Liver (tissue), 9 donors: ENCODE data around the gene CUL4A. TPM values are rescaled to one million over a fixed set of nuclear protein-coding genes. Genes with fewer than 3 reads are reported as not detected.

Experiments used
- DNase-seq: peaks from one replicate; pipeline ENCODE4 v3.0.0-alpha.2; 2017; ENCODE audit warnings: low spot score
- H3K27ac ChIP-seq, 2 donors: one replicate each; pipeline ENCODE4 v1.7.0; 2013; ENCODE audit warnings: inconsistent platforms in 2 of 2, low read length in 2 of 2, control low read depth in 1 of 2, low read depth in 1 of 2, mild to moderate bottlenecking in 1 of 2
- H3K27me3 ChIP-seq, 4 donors: one replicate each; pipeline versions ENCODE4 v1.6.1 to v1.7.0; 2013; ENCODE audit warnings: low read length in 3 of 4, inconsistent platforms in 1 of 4, mild to moderate bottlenecking in 1 of 4, moderate library complexity in 1 of 4; ENCODE audit not compliant: control insufficient read depth in 4 of 4, insufficient read depth in 4 of 4
- H3K36me3 ChIP-seq, 4 donors: one replicate each; pipeline versions ENCODE4 v1.6.1 to v1.7.0; 2013; ENCODE audit warnings: low read length in 3 of 4, mild to moderate bottlenecking in 3 of 4, low read depth in 1 of 4, moderate library complexity in 1 of 4; ENCODE audit not compliant: control insufficient read depth in 4 of 4, insufficient read depth in 3 of 4
- H3K4me1 ChIP-seq, 4 donors: one replicate each; pipeline versions ENCODE4 v1.6.1 to v1.7.0; 2013; ENCODE audit warnings: low read length in 3 of 4, mild to moderate bottlenecking in 3 of 4, moderate library complexity in 1 of 4; ENCODE audit not compliant: control insufficient read depth in 4 of 4, insufficient read depth in 4 of 4
- H3K4me3 ChIP-seq, 3 donors: one replicate each; pipeline versions ENCODE4 v1.6.1 to v1.7.0; 2013; ENCODE audit warnings: low read length in 3 of 3, control low read depth in 1 of 3, low read depth in 1 of 3, mild to moderate bottlenecking in 1 of 3
- H3K9ac ChIP-seq, 2 donors: one replicate each; pipeline ENCODE4 v1.7.0; 2013; ENCODE audit warnings: low read length in 2 of 2, mild to moderate bottlenecking in 2 of 2, moderate library complexity in 2 of 2, control low read depth in 1 of 2, low read depth in 1 of 2
- H3K9me3 ChIP-seq, 4 donors: one replicate each; pipeline versions ENCODE4 v1.6.1 to v1.7.0; 2013; ENCODE audit warnings: low read length in 3 of 4; ENCODE audit not compliant: control insufficient read depth in 4 of 4
- EGR1 ChIP-seq, 2 donors: IDR thresholded peaks; 2 replicates each; pipeline ENCODE4 v1.6.1; 2016 to 2018; ENCODE audit warnings: antibody characterized with exemption in 2 of 2, low read depth in 2 of 2
- FOXA1 ChIP-seq: IDR thresholded peaks from 2 replicates; pipeline ENCODE4 v1.6.1; 2016; ENCODE audit warnings: antibody characterized with exemption
- FOXA2 ChIP-seq: IDR thresholded peaks from 2 replicates; pipeline ENCODE4 v1.6.1; 2016; ENCODE audit warnings: antibody characterized with exemption
- GABPA ChIP-seq, 2 donors: IDR thresholded peaks in 1 of 2; conservative IDR thresholded peaks in 1 of 2; 2 replicates each; pipeline ENCODE4 v1.6.1; 2016; ENCODE audit warnings: antibody characterized with exemption in 2 of 2, mild to moderate bottlenecking in 1 of 2, moderate library complexity in 1 of 2
- HNF4A ChIP-seq, 2 donors: conservative IDR thresholded peaks; 2 replicates each; pipeline ENCODE4 v1.6.1; 2016; ENCODE audit warnings: antibody characterized with exemption in 2 of 2, mild to moderate bottlenecking in 2 of 2
- HNF4G ChIP-seq: IDR thresholded peaks from 2 replicates; pipeline ENCODE4 v1.6.1; 2016; ENCODE audit warnings: antibody characterized with exemption
- JUND ChIP-seq, 2 donors: IDR thresholded peaks; 2 replicates each; pipeline ENCODE4 v1.6.1; 2016; ENCODE audit warnings: antibody characterized with exemption in 2 of 2
- NR2F2 ChIP-seq: IDR thresholded peaks from 2 replicates; pipeline ENCODE4 v1.6.1; 2016; ENCODE audit warnings: antibody characterized with exemption
- RAD21 ChIP-seq, 2 donors: IDR thresholded peaks; 2 replicates each; pipeline ENCODE4 v1.6.1; 2016; ENCODE audit warnings: antibody characterized with exemption in 2 of 2, mild to moderate bottlenecking in 2 of 2
- RXRA ChIP-seq, 2 donors: IDR thresholded peaks; 2 replicates each; pipeline ENCODE4 v1.6.1; 2017 to 2018; ENCODE audit warnings: antibody characterized with exemption in 2 of 2, mild to moderate bottlenecking in 1 of 2
- SP1 ChIP-seq: IDR thresholded peaks from 2 replicates; pipeline ENCODE4 v1.6.1; 2018; ENCODE audit warnings: antibody characterized with exemption, mild to moderate bottlenecking
- TAF1 ChIP-seq: conservative IDR thresholded peaks from 2 replicates; pipeline ENCODE4 v1.6.1; 2016; ENCODE audit warnings: antibody characterized with exemption, mild to moderate bottlenecking
- YY1 ChIP-seq: IDR thresholded peaks from 2 replicates; pipeline ENCODE4 v1.6.1; 2016; ENCODE audit warnings: antibody characterized with exemption, mild to moderate bottlenecking
- WGBS: extraction: QIAGEN DNeasy Blood & Tissue Kit; methylation state at CpG from one replicate; pipeline ENCODE4 v1.1.7; 2013; 5-methylcytosine and 5-hydroxymethylcytosine counted together
- polyA plus RNA-seq, 2 donors: library from polyadenylated mRNA; stranded (reverse) in 1 of 2; unstranded in 1 of 2; fragments of 200-250 nt in 1 of 2; fragments of >200 nt in 1 of 2; fragmentation: Nextera tagmentation in 1 of 2; extraction: Ambion mirVana in 1 of 2; gene quantifications; one replicate each; pipeline versions ENCODE4 v1.2.1 to v1.2.3, GENCODE V29; 2013 to 2015
- total RNA-seq, 2 donors: library from RNA; depleted of rRNA; stranded (reverse); fragments of >200 nt; gene quantifications; one replicate each; pipeline ENCODE4 v1.2.3, GENCODE V29; 2014
- TF ChIP-seq, protein P1 (sequence below): IDR thresholded peaks from 2 replicates; pipeline ENCODE4 v1.6.1; 2016; ENCODE audit warnings: antibody characterized with exemption
- TF ChIP-seq, protein P2 (sequence below): IDR thresholded peaks from 2 replicates; pipeline ENCODE4 v1.6.1; 2016; ENCODE audit warnings: antibody characterized with exemption, mild to moderate bottlenecking
- TF ChIP-seq, protein P3 (sequence below): IDR thresholded peaks from 2 replicates; pipeline ENCODE4 v1.6.1; 2016; ENCODE audit warnings: antibody characterized with exemption
- TF ChIP-seq, protein P4 (sequence below): IDR thresholded peaks from 2 replicates; pipeline ENCODE4 v1.6.1; 2016; ENCODE audit warnings: antibody characterized with exemption
- donor health status: healthy.
- donor health status: healthy.
- donor health status: healthy.
- donor health status: healthy.
- donor health status: healthy.

The CUL4A gene
- total and polyA plus RNA-seq, 4 donors, result 19.9 to 89.4 (median 45.9) TPM

DNA sequence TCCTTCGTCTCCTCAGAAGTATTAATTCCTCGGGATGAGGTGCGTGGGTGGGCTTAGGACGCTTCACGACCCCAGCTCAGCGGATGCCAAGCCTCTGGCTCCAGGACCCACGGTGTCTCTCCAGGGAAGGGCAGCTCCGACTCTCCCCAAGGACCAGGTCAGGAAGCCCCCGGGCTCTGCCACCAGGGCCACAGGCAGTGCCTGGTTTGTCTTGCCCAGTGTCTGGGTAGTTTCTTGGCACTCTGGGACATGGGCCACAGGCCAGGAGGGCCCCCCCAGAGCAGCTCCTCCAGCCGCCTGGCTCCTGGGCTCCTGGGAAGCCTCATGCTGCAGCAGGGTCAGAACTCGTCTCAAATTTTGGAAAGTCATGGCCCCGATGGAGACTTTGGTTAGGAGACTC is 48.4 kb upstream of the CUL4A start:
- DNase-seq, result no peak
- Histone ChIP-seq H3K4me1 (peaks cover 0 to 30% (median 17%) of the 10 kb centered on the region in 4 donors), H3K36me3 (peaks cover 0 to 8% (median 3%) of the 10 kb centered on the region in 4 donors), H3K27ac (no peak overlapping the region), H3K9ac (no peak overlapping the region), H3K4me3 (no peak overlapping the region), H3K9me3 (no peaks in the 10 kb centered on the region), H3K27me3 (no peaks in the 10 kb centered on the region)
- WGBS, result 82% methylated on average over 12 of the region's 12 CpGs
- TF ChIP-seq JUND (IDR thresholded peaks at IDR 0.05) (no peak), HNF4A (conservative IDR thresholded peaks at IDR 0.05) (no peak), FOXA2 (no peak), TAF1 (no peak), FOXA1 (no peak), GABPA (IDR thresholded peaks at IDR 0.05 in 1 of 2, conservative IDR thresholded peaks at IDR 0.05 in 1 of 2) (no peak), HNF4G (no peak), EGR1 (IDR thresholded peaks at IDR 0.05; ENCODE audit: low read depth in 2 of 2) (no peak), NR2F2 (no peak)
- TF ChIP-seq, protein P1, sequence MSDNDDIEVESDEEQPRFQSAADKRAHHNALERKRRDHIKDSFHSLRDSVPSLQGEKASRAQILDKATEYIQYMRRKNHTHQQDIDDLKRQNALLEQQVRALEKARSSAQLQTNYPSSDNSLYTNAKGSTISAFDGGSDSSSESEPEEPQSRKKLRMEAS, result no peak
- TF ChIP-seq, protein P2, sequence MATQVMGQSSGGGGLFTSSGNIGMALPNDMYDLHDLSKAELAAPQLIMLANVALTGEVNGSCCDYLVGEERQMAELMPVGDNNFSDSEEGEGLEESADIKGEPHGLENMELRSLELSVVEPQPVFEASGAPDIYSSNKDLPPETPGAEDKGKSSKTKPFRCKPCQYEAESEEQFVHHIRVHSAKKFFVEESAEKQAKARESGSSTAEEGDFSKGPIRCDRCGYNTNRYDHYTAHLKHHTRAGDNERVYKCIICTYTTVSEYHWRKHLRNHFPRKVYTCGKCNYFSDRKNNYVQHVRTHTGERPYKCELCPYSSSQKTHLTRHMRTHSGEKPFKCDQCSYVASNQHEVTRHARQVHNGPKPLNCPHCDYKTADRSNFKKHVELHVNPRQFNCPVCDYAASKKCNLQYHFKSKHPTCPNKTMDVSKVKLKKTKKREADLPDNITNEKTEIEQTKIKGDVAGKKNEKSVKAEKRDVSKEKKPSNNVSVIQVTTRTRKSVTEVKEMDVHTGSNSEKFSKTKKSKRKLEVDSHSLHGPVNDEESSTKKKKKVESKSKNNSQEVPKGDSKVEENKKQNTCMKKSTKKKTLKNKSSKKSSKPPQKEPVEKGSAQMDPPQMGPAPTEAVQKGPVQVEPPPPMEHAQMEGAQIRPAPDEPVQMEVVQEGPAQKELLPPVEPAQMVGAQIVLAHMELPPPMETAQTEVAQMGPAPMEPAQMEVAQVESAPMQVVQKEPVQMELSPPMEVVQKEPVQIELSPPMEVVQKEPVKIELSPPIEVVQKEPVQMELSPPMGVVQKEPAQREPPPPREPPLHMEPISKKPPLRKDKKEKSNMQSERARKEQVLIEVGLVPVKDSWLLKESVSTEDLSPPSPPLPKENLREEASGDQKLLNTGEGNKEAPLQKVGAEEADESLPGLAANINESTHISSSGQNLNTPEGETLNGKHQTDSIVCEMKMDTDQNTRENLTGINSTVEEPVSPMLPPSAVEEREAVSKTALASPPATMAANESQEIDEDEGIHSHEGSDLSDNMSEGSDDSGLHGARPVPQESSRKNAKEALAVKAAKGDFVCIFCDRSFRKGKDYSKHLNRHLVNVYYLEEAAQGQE, result no peak
- TF ChIP-seq, protein P3, sequence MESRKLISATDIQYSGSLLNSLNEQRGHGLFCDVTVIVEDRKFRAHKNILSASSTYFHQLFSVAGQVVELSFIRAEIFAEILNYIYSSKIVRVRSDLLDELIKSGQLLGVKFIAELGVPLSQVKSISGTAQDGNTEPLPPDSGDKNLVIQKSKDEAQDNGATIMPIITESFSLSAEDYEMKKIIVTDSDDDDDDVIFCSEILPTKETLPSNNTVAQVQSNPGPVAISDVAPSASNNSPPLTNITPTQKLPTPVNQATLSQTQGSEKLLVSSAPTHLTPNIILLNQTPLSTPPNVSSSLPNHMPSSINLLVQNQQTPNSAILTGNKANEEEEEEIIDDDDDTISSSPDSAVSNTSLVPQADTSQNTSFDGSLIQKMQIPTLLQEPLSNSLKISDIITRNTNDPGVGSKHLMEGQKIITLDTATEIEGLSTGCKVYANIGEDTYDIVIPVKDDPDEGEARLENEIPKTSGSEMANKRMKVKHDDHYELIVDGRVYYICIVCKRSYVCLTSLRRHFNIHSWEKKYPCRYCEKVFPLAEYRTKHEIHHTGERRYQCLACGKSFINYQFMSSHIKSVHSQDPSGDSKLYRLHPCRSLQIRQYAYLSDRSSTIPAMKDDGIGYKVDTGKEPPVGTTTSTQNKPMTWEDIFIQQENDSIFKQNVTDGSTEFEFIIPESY, result no peak

DNA sequence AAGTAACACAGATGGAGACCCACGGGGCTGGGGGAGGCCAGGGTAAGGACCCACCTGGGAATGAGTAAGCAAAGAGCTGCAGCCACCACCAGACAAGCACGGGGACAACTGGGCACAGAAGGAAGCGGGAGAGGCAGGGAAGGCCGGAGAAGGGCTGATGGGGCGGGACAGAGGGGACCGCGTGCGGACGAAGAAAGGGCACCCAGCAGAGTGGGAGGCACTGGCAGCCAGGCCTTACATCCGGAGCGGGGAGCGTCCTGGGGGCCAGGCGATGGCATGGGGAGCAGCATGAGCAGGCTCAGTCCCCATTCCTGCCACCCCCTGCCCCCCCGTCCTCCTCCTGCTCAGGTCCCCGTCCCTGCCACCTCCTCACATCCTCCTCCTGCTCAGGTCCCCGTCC is 48.0 kb upstream of the CUL4A start:
- Histone ChIP-seq H3K4me3 (no peak overlapping the region), H3K36me3 (peaks cover 0 to 10% (median 5%) of the 10 kb centered on the region in 4 donors), H3K9ac (no peak overlapping the region), H3K27me3 (no peaks in the 10 kb centered on the region), H3K27ac (no peak overlapping the region), H3K4me1 (peaks cover 0 to 26% (median 16%) of the 10 kb centered on the region in 4 donors), H3K9me3 (no peaks in the 10 kb centered on the region)
- 77% methylated on average over 16 of the region's 16 CpGs for WGBS
- no peak for DNase-seq
- no peak for TF ChIP-seq FOXA2
- TF ChIP-seq, protein P1, result no peak
- no peak for TF ChIP-seq YY1
- TF ChIP-seq RXRA (IDR thresholded peaks at IDR 0.05), result no peak
- TF ChIP-seq RAD21 (IDR thresholded peaks at IDR 0.05), result no peak
- no peak for TF ChIP-seq GABPA (IDR thresholded peaks at IDR 0.05 in 1 of 2, conservative IDR thresholded peaks at IDR 0.05 in 1 of 2)
- no peak for TF ChIP-seq SP1
- TF ChIP-seq, protein P4, sequence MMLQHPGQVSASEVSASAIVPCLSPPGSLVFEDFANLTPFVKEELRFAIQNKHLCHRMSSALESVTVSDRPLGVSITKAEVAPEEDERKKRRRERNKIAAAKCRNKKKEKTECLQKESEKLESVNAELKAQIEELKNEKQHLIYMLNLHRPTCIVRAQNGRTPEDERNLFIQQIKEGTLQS, result no peak
- TF ChIP-seq, protein P2, result no peak
- no peak for TF ChIP-seq JUND (IDR thresholded peaks at IDR 0.05)
- no peak for TF ChIP-seq TAF1
- no peak for TF ChIP-seq FOXA1
- TF ChIP-seq, protein P3, result no peak
- no peak for TF ChIP-seq HNF4G
- no peak for TF ChIP-seq HNF4A (conservative IDR thresholded peaks at IDR 0.05)
- TF ChIP-seq NR2F2, result no peak
- no peak for TF ChIP-seq EGR1 (IDR thresholded peaks at IDR 0.05; ENCODE audit: low read depth in 2 of 2)
